MM.1S (cell line): ENCODE measurements around the gene ING4.

ENCODE experiments used
- DNase-seq: peaks from one replicate; pipeline ENCODE4 v3.0.0-alpha.2; 2015
- H2AFZ ChIP-seq: fragments of 300-600 bp; sonication (generic); 2 replicates; pipeline ENCODE4 v1.6.0; 2016; ENCODE audit warnings: antibody characterized with exemption, low read length
- H3F3A ChIP-seq: fragments of 300-600 bp; sonication (generic); 2 replicates; pipeline ENCODE4 v1.6.1; 2016; ENCODE audit warnings: mild to moderate bottlenecking, antibody characterized with exemption, low read length, moderate library complexity, mixed read lengths; ENCODE audit not compliant: insufficient read depth
- H3K27ac ChIP-seq: fragments of 300-600 bp; sonication (generic); 2 replicates; pipeline ENCODE4 v1.5.1; 2016; ENCODE audit warnings: mild to moderate bottlenecking, low read length
- H3K27me3 ChIP-seq: fragments of 300-600 bp; sonication (generic); replicated peaks from 2 replicates; pipeline ENCODE4 v1.6.0; 2016; ENCODE audit warnings: low read length; ENCODE audit not compliant: insufficient read depth
- H3K36me3 ChIP-seq: fragments of 300-600 bp; sonication (generic); replicated peaks from 2 replicates; pipeline ENCODE4 v1.6.1; 2016; ENCODE audit warnings: mild to moderate bottlenecking, low read length, mixed read lengths; ENCODE audit not compliant: insufficient read depth
- H3K4me1 ChIP-seq: fragments of 300-600 bp; sonication (generic); 2 replicates; pipeline ENCODE4 v1.6.1; 2016; ENCODE audit warnings: low read length, mixed read lengths
- H3K4me2 ChIP-seq: fragments of 300-600 bp; sonication (generic); 2 replicates; pipeline ENCODE4 v1.6.0; 2016; ENCODE audit warnings: low read depth, low read length
- H3K4me3 ChIP-seq: fragments of 300-600 bp; sonication (generic); 2 replicates; pipeline ENCODE4 v1.5.1; 2016; ENCODE audit warnings: low read length, mixed read lengths
- H3K79me2 ChIP-seq: fragments of 300-600 bp; sonication (generic); 2 replicates; pipeline ENCODE4 v1.6.1; 2016; ENCODE audit warnings: mixed run types, low read length, mixed read lengths
- H3K9ac ChIP-seq: fragments of 300-600 bp; sonication (generic); 2 replicates; pipeline ENCODE4 v1.6.1; 2016; ENCODE audit warnings: low read length, mixed read lengths
- H3K9me2 ChIP-seq: fragments of 300-600 bp; sonication (generic); replicated peaks from 2 replicates; pipeline ENCODE4 v1.6.1; 2016; ENCODE audit warnings: mild to moderate bottlenecking, low read length, mixed read lengths; ENCODE audit not compliant: insufficient read depth
- H3K9me3 ChIP-seq: fragments of 300-600 bp; sonication (generic); replicated peaks from 2 replicates; pipeline ENCODE4 v1.6.1; 2016; ENCODE audit warnings: mild to moderate bottlenecking, low read length, mixed read lengths; ENCODE audit not compliant: insufficient read depth
- H4K20me1 ChIP-seq: fragments of 300-600 bp; sonication (generic); 2 replicates; pipeline ENCODE4 v1.6.1; 2016; ENCODE audit warnings: mild to moderate bottlenecking, low read length, moderate library complexity, mixed read lengths; ENCODE audit not compliant: insufficient read depth
- EZH2 ChIP-seq: fragments of 300-600 bp; sonication (generic); optimal IDR thresholded peaks from 2 replicates; pipeline ENCODE3; 2017; ENCODE audit warnings: low read depth, mild to moderate bottlenecking, antibody characterized with exemption, low read length, mixed read lengths
- EZH2phosphoT487 ChIP-seq: fragments of 300-600 bp; sonication (generic); IDR thresholded peaks from 2 replicates; pipeline ENCODE4 v1.6.1; 2018; ENCODE audit warnings: antibody characterized with exemption, low read length
- TF ChIP-seq, protein P1 (sequence below): fragments of 300-600 bp; sonication (generic); IDR thresholded peaks from 2 replicates; pipeline ENCODE4 v1.5.1; 2016; ENCODE audit warnings: antibody characterized with exemption, low read length, mixed read lengths

The ING4 gene

DNA sequence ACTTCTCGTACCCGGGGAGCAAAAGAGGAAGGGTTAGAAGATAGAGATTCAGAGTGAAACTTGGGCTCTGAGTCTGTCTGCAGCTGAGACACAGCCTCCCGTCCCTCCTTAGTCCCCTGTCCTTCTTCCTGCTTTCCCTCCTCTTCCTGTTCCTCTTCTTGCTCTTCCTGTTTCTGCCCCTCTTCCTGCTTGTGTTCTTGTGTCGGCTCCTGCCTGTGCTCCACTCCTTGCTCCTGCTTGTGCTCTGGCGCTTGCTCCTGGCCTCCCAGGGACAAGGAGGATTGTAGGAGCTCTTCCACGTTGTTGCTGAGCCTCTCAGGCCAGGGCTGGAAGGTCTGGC lies 18.7 kb downstream of the ING4 start:
- H3F3A ChIP-seq: no peaks in the 10 kb centered on the region
- no peak for TF ChIP-seq EZH2phosphoT487
- TF ChIP-seq EZH2: no peak
- TF ChIP-seq, protein P1, sequence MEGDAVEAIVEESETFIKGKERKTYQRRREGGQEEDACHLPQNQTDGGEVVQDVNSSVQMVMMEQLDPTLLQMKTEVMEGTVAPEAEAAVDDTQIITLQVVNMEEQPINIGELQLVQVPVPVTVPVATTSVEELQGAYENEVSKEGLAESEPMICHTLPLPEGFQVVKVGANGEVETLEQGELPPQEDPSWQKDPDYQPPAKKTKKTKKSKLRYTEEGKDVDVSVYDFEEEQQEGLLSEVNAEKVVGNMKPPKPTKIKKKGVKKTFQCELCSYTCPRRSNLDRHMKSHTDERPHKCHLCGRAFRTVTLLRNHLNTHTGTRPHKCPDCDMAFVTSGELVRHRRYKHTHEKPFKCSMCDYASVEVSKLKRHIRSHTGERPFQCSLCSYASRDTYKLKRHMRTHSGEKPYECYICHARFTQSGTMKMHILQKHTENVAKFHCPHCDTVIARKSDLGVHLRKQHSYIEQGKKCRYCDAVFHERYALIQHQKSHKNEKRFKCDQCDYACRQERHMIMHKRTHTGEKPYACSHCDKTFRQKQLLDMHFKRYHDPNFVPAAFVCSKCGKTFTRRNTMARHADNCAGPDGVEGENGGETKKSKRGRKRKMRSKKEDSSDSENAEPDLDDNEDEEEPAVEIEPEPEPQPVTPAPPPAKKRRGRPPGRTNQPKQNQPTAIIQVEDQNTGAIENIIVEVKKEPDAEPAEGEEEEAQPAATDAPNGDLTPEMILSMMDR: no peak
- H3K4me3 ChIP-seq: no peak overlapping the region
- no peaks in the 10 kb centered on the region for H3K9me2 ChIP-seq
- H3K9ac ChIP-seq: no peak overlapping the region
- H3K36me3 ChIP-seq: no peaks in the 10 kb centered on the region
- no peaks in the 10 kb centered on the region for H3K9me3 ChIP-seq
- H4K20me1 ChIP-seq: no peaks in the 10 kb centered on the region
- peak overlapping the region; percentile 67 for H2AFZ ChIP-seq
- DNase-seq: no peak
- H3K4me1 ChIP-seq: no peaks in the 10 kb centered on the region
- H3K27ac ChIP-seq: no peak overlapping the region
- H3K4me2 ChIP-seq: peak overlapping the region; percentile 17; the same call in 1 of the 2 replicates
- peaks cover 23% of the 10 kb centered on the region; the same call in 1 of the 2 replicates for H3K27me3 ChIP-seq
- no peaks in the 10 kb centered on the region for H3K79me2 ChIP-seq

DNA sequence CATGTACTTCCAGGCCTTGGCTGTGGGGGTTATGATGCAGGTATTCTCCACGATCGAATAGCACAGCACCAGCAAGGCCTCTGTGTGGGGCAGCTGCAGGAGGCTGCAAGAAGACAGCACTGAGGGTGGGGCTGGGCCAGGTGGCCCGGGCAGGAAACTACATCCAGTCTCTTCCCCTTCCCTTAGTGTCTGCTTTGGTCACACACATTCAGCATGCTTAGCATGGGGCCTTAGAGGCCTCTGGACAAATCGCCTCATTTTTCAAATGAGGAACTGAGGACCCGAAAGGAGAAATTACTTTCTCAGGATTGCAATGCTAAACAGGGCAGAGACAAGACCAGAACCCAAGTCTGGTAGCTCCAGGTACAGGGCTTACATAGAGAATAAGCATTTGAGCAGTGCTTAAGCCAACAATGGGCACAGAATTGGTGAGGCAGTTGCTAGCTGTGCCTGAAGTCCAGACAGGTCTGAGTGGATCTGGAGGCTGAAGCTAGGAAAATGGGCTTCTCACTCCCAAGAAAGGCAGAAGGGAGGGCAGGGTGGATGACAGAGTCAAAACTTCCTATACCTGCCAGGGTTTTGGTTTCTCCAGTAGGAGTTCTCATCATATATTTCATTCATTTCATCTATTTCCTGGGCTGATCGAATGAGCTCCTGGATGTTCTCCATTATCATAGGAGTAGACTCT lies 19.2 kb downstream of the ING4 start:
- H3K4me2 ChIP-seq: no peak overlapping the region; the same call in 1 of the 2 replicates

DNA sequence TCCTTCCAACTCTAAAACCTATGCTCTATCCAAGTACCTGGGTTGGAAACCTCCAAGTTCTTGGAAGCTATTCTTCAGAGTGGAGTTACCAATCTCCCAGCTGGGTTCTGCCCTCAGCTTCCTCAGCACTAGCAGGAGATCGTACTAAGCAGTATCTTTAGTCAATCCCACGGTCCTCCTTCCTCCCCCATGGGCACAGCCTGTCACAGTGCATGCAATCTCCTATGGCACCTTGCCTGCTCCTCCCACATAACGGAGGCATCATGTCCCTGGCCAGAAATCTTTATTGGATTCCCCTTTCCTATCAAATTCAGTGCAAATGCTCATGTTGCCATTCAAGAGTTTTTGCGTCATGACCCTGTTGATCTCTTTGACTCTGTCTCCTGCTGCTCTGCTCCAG lies 21.8 kb downstream of the ING4 start:
- Histone ChIP-seq H3K36me3 (no peaks in the 10 kb centered on the region), H3K27me3 (peaks cover 26% of the 10 kb centered on the region; the same call in 1 of the 2 replicates), H3K79me2 (no peaks in the 10 kb centered on the region), H2AFZ (no peak overlapping the region), H3K4me1 (no peaks in the 10 kb centered on the region), H3K9me3 (no peaks in the 10 kb centered on the region), H3K4me2 (no peak overlapping the region), H3K9me2 (no peaks in the 10 kb centered on the region), H3F3A (no peaks in the 10 kb centered on the region), H3K4me3 (no peak overlapping the region), H3K27ac (no peak overlapping the region), H3K9ac (no peak overlapping the region), H4K20me1 (no peaks in the 10 kb centered on the region)
- DNase-seq: no peak
- TF ChIP-seq, protein P1: no peak
- TF ChIP-seq EZH2phosphoT487 (no peak), EZH2 (no peak)

More for the DNA sequence above, 19.2 kb downstream of the ING4 start:
- Histone ChIP-seq H3K4me3 (no peak overlapping the region), H3F3A (no peaks in the 10 kb centered on the region), H2AFZ (peak overlapping the region; percentile 67), H3K9me2 (no peaks in the 10 kb centered on the region), H3K9ac (no peak overlapping the region), H3K27ac (no peak overlapping the region), H4K20me1 (no peaks in the 10 kb centered on the region), H3K79me2 (no peaks in the 10 kb centered on the region), H3K4me1 (no peaks in the 10 kb centered on the region), H3K9me3 (no peaks in the 10 kb centered on the region), H3K27me3 (peaks cover 26% of the 10 kb centered on the region; the same call in 1 of the 2 replicates), H3K36me3 (no peaks in the 10 kb centered on the region)
- no peak for DNase-seq
- TF ChIP-seq, protein P1: no peak
- TF ChIP-seq EZH2: no peak
- no peak for TF ChIP-seq EZH2phosphoT487
